GM23248 (cell line): ENCODE measurements around the gene TALDO1. TPM values are rescaled to one million over a fixed set of nuclear protein-coding genes. Genes with fewer than 3 reads are reported as not detected.

Experiments
- DNase-seq: peaks from one replicate; pipeline ENCODE4 v3.0.0-alpha.2; 2015
- H2AFZ ChIP-seq: fragments of 200-600 bp; sonication (generic); 2 replicates; pipeline ENCODE4 v1.6.1; 2016; ENCODE audit warnings: antibody characterized with exemption
- H3F3A ChIP-seq: fragments of 200-600 bp; sonication (generic); 2 replicates; pipeline ENCODE4 v1.6.1; 2016; ENCODE audit warnings: mild to moderate bottlenecking, antibody characterized with exemption, mixed run types; ENCODE audit not compliant: insufficient read depth
- H3K27ac ChIP-seq: fragments of 200-600 bp; sonication (generic); 2 replicates; pipeline ENCODE4 v1.5.1; 2016; ENCODE audit warnings: mild to moderate bottlenecking
- H3K27me3 ChIP-seq: fragments of 200-600 bp; sonication (generic); replicated peaks from 2 replicates; pipeline ENCODE4 v1.6.1; 2016; ENCODE audit warnings: mild to moderate bottlenecking; ENCODE audit not compliant: insufficient read depth
- H3K36me3 ChIP-seq: fragments of 200-600 bp; sonication (generic); 2 replicates; pipeline ENCODE4 v1.6.1; 2016; ENCODE audit warnings: low read depth, mild to moderate bottlenecking
- H3K4me1 ChIP-seq: fragments of 200-600 bp; sonication (generic); 2 replicates; pipeline ENCODE4 v1.6.1; 2016; ENCODE audit warnings: mild to moderate bottlenecking; ENCODE audit not compliant: insufficient read depth
- H3K4me2 ChIP-seq: fragments of 200-600 bp; sonication (generic); one replicate; pipeline ENCODE4 v1.6.1; 2016; ENCODE audit warnings: mild to moderate bottlenecking; ENCODE audit not compliant: unreplicated experiment
- H3K4me3 ChIP-seq: fragments of 200-600 bp; sonication (generic); 2 replicates; pipeline ENCODE4 v1.5.1; 2016; ENCODE audit warnings: mild to moderate bottlenecking
- H3K79me2 ChIP-seq: fragments of 200-600 bp; sonication (generic); 2 replicates; pipeline ENCODE4 v1.6.1; 2016; ENCODE audit warnings: mild to moderate bottlenecking; ENCODE audit not compliant: insufficient read depth
- H3K9ac ChIP-seq: fragments of 200-600 bp; sonication (generic); 2 replicates; pipeline ENCODE4 v1.6.1; 2016; ENCODE audit warnings: mild to moderate bottlenecking
- H3K9me2 ChIP-seq: fragments of 200-600 bp; sonication (generic); 2 replicates; pipeline ENCODE4 v1.6.1; 2016; ENCODE audit warnings: mixed run types, mild to moderate bottlenecking, moderate library complexity; ENCODE audit not compliant: insufficient read depth
- H3K9me3 ChIP-seq: fragments of 200-600 bp; sonication (generic); one replicate; pipeline ENCODE4 v1.6.1; 2017; ENCODE audit warnings: low read depth
- H4K20me1 ChIP-seq: fragments of 200-600 bp; sonication (generic); 2 replicates; pipeline ENCODE4 v1.6.0; 2016; ENCODE audit not compliant: insufficient read depth
- EZH2 ChIP-seq: fragments of 200-600 bp; sonication (generic); IDR thresholded peaks from 2 replicates; pipeline ENCODE4 v1.6.1; 2018; ENCODE audit warnings: antibody characterized with exemption, mild to moderate bottlenecking; ENCODE audit not compliant: insufficient read depth, poor library complexity, severe bottlenecking
- EZH2phosphoT487 ChIP-seq: fragments of 200-600 bp; sonication (generic); IDR thresholded peaks from 2 replicates; pipeline ENCODE4 v1.6.1; 2018; ENCODE audit warnings: antibody characterized with exemption, moderate library complexity, mild to moderate bottlenecking, low read depth; ENCODE audit not compliant: insufficient read depth
- WGBS, 2 experiments: methylation state at CpG; one replicate each; pipeline ENCODE4 v1.1.6; 2015 to 2017; ENCODE audit warnings: low lambda C conversion rate in 2 of 2, low coverage in 1 of 2; ENCODE audit errors: missing lambda C conversion rate in 2 of 2; 5-methylcytosine and 5-hydroxymethylcytosine counted together
- in situ Hi-C: fragments of 300-500 bp; cut with MboI; formaldehyde crosslinking; loops from 2 replicates; pipeline ENCODE4 v1.15.0; 2020
- polyA plus RNA-seq: library from polyadenylated mRNA; unstranded; fragments of >200 nt; fragmentation: Nextera tagmentation; extraction: Ambion mirVana; gene quantifications from 2 replicates; pipeline ENCODE4 v1.2.1, GENCODE V29; 2016
- total RNA-seq: library from RNA; depleted of rRNA; stranded (reverse); fragments of >200 nt; shearing (Covaris generic); gene quantifications from 2 replicates; pipeline ENCODE4 v1.2.3, GENCODE V29; 2014

Gene TALDO1
- total and polyA plus RNA-seq, 2 experiments from 2014 or later: 216 to 313 TPM

DNA sequence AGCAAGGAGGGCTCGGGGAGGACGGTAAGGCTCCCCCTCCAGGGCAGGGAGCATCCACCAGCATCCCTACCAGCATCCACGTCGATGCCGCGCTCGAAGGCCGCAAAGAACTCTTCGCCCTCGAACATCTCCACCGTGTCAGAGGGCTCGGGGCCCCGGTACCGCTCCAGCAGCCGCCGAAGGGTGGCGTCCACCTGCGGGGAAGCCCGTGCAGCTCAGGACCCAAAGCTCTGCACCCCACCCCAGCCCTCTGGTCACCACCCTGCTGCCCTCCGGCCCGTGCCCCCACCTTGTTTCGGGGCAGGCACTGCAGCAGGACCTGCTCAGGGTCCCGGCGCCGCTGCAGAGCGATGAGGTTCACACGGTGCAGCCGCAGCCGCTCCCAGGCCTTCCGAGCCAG, 53.2 kb downstream of the TALDO1 start:
- no peak overlapping the region for H3K27ac ChIP-seq
- peaks cover 6% of the 10 kb centered on the region for H3K4me1 ChIP-seq
- H3K4me3 ChIP-seq: no peak overlapping the region
- TF ChIP-seq EZH2phosphoT487: no peak
- no peak for TF ChIP-seq EZH2
- DNase-seq: no peak
- 0 out of 2 replicates have a peak, but pooled peaks cover under 1% of the 10 kb centered on the region for H3K79me2 ChIP-seq
- H3K36me3 ChIP-seq: no peaks in the 10 kb centered on the region; the same call in 1 of the 2 replicates
- no peak overlapping the region for H2AFZ ChIP-seq
- no peaks in the 10 kb centered on the region for H4K20me1 ChIP-seq
- H3F3A ChIP-seq: peaks cover 4% of the 10 kb centered on the region; the same call in 1 of the 2 replicates
- H3K9me3 ChIP-seq: no peaks in the 10 kb centered on the region
- H3K9ac ChIP-seq: no peak overlapping the region
- in situ Hi-C loops: no loop called here
- no peaks in the 10 kb centered on the region for H3K27me3 ChIP-seq
- no peak overlapping the region for H3K4me2 ChIP-seq
- no peaks in the 10 kb centered on the region for H3K9me2 ChIP-seq
- WGBS, 2 experiments: 89 to 91% methylated on average over 22 to 30 of the region's 30 CpGs

DNA sequence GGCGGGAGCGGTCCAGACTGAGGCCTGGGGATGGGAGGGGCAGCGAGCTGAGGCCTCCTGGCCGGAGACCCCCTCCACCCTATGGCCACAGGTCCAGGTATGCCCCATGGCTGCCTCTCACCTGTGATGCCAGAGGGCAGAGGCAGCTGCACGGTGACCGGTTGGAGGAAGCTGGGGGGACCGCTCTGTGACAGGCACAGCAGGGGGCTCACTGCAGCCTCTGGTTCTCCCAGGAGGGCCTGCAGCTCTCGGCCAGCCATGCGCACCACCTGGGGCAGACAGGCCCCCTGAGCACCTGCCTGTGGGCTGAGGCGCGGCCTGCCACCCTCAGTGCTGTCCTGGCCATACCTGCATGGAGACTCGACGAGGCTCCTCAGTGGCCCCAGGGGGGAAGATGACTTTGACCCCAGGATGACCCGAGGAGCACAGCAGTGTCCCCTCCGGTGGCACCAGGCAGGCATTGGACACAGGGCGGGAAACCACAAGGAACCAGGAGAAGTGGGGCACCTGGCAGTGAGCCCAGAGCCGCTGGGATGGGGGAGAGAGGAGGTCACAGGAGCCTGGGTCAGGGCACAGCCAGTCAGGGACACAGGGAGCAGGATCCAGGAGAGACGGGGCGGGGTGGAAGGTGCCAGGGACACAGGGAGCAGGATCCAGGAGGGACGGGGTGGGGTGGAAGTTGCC, 54.0 kb downstream of the TALDO1 start:
- WGBS, 2 experiments: 92 to 93% methylated on average over 14 to 20 of the region's 20 CpGs
- no peaks in the 10 kb centered on the region for H3K9me3 ChIP-seq
- no peak overlapping the region for H3K4me2 ChIP-seq
- H3K4me3 ChIP-seq: no peak overlapping the region
- in situ Hi-C loops: no loop called here
- TF ChIP-seq EZH2 (no peak), EZH2phosphoT487 (no peak)
- H3K27me3 ChIP-seq: no peaks in the 10 kb centered on the region
- H3K36me3 ChIP-seq: no peaks in the 10 kb centered on the region; the same call in 1 of the 2 replicates
- no peak overlapping the region for H2AFZ ChIP-seq
- DNase-seq: no peak
- no peaks in the 10 kb centered on the region for H4K20me1 ChIP-seq
- H3K27ac ChIP-seq: no peak overlapping the region
- no peak overlapping the region for H3K9ac ChIP-seq
- peaks cover 4% of the 10 kb centered on the region; the same call in 1 of the 2 replicates for H3F3A ChIP-seq
- peaks cover 6% of the 10 kb centered on the region for H3K4me1 ChIP-seq
- no peaks in the 10 kb centered on the region for H3K79me2 ChIP-seq
- H3K9me2 ChIP-seq: no peaks in the 10 kb centered on the region

DNA sequence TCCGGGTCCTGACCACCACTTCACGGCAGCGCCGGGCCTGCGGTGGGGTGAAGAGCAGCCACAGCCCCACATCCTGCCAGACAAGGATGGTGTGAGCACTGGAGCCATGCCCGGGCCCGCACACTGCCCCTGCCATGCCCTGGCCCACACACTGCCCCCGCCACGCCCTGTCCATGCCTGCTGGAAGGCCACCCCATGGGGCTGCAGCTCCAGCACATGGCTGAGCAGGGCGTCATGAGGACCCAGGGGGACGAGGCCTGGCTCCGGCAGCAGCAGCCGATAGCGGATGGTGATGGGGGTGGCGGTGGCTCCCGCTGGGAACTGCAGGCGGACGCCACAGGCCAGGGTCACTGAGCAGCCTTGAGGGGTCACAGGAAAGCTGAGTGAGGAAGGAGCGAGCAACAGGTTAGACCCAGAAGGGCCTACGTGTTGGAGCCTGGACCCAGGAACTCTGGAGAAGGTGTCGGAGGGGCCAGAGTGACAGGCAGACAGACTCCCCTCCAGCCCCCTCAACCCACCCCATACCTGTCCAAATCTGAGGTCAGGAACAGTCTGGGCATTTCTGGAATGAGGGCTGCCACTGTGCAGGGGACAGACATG, 54.9 kb downstream of the TALDO1 start:
- H3K27me3 ChIP-seq: no peaks in the 10 kb centered on the region
- no peak overlapping the region for H3K9ac ChIP-seq
- no peaks in the 10 kb centered on the region for H3F3A ChIP-seq
- TF ChIP-seq EZH2phosphoT487 (no peak), EZH2 (no peak)
- peaks cover 5% of the 10 kb centered on the region; the same call in 1 of the 2 replicates for H3K79me2 ChIP-seq
- H4K20me1 ChIP-seq: no peaks in the 10 kb centered on the region
- no peaks in the 10 kb centered on the region; the same call in 1 of the 2 replicates for H3K36me3 ChIP-seq
- in situ Hi-C loops: no loop called here
- H3K9me2 ChIP-seq: no peaks in the 10 kb centered on the region
- WGBS, 2 experiments: 96% methylated on average over 19 to 20 of the region's 21 CpGs
- H2AFZ ChIP-seq: no peak overlapping the region
- H3K9me3 ChIP-seq: no peaks in the 10 kb centered on the region
- no peaks in the 10 kb centered on the region for H3K4me1 ChIP-seq
- H3K27ac ChIP-seq: no peak overlapping the region
- H3K4me3 ChIP-seq: no peak overlapping the region
- no peak for DNase-seq
- no peak overlapping the region for H3K4me2 ChIP-seq

DNA sequence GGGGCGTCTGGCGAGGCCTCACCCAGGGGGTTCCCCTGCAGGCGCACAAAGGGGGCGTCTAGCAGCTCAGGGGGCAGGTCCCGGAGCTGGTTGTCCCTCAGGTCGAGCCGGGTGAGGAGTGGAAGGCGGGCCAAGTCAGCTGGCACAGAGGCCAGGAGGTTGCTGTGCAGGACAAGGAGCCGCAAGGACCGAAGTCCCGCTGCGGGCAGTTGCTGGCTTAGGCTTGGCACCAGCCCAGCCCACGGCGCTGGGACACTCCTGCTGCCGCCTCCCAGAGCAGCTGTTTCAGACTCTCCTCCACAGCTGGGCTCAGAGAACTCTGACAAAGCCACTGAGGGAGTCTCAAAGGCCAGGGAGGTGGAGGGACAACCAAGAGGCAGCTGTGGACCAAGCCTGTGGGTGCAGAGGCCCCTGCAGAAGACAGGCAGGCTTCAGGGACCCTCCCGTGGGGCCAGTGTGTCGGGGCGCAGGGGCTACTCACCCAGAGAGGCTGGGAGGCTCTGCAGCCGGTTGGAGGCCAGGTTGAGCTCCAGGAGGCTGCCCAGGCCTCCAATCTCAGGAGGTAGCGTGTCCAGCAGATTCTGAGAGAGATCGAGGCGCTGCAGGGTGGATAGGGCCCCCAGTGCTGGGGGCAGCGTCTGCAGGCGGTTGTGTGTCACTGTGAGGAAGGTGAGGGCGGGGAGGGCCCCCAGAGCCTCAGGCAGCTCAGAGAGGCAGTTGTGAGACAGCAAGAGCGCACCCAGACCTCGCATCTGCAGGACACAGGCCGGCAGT, 55.6 kb downstream of the TALDO1 start:
- TF ChIP-seq EZH2phosphoT487: no peak
- no peak for TF ChIP-seq EZH2
- H3K36me3 ChIP-seq: no peaks in the 10 kb centered on the region; the same call in 1 of the 2 replicates
- no peak overlapping the region for H2AFZ ChIP-seq
- peaks cover 13% of the 10 kb centered on the region for H3K79me2 ChIP-seq
- no peak overlapping the region for H3K4me2 ChIP-seq
- no peaks in the 10 kb centered on the region for H3K9me2 ChIP-seq
- H4K20me1 ChIP-seq: no peaks in the 10 kb centered on the region
- in situ Hi-C loops: no loop called here
- no peaks in the 10 kb centered on the region for H3K27me3 ChIP-seq
- no peak overlapping the region for H3K9ac ChIP-seq
- H3K4me3 ChIP-seq: no peak overlapping the region
- WGBS, 2 experiments: 88% methylated on average over 28 of the region's 28 CpGs
- no peak for DNase-seq
- H3F3A ChIP-seq: no peaks in the 10 kb centered on the region
- H3K27ac ChIP-seq: no peak overlapping the region
- H3K9me3 ChIP-seq: no peaks in the 10 kb centered on the region
- peaks cover 3% of the 10 kb centered on the region for H3K4me1 ChIP-seq
